WTC11 (cell line): Measurements from ENCODE around the gene TMEM134. TPM values are rescaled to one million over a fixed set of nuclear protein-coding genes. Genes with fewer than 3 reads are reported as not detected.

Source experiments
- ATAC-seq: fragments of 200-7000 bp; cut with Tn5 transposase; 2 replicates; pipeline ENCODE4 v1.10.0; 2021; ENCODE audit warnings: mild to moderate bottlenecking, moderate library complexity
- CTCF ChIA-PET: fragments of 300-600 bp; sonication (Branson Sonifier 250); formaldehyde crosslinking; loops from one replicate; lab custom pipeline; 2021; ENCODE audit warnings: antibody characterized with exemption; lab: Charles Lee
- POLR2A ChIA-PET: fragments of 350-600 bp; sonication (Branson Sonifier 250); formaldehyde crosslinking; loops from one replicate; lab custom pipeline; 2021; ENCODE audit warnings: antibody characterized with exemption; lab: Charles Lee
- DNase-seq: peaks from one replicate; pipeline ENCODE4 v3.0.0; 2021; ENCODE audit warnings: low spot score
- H3K27ac Mint-ChIP-seq: 2 replicates; pipeline ENCODE4 v1.8.0; 2021; ENCODE audit warnings: mixed read lengths
- H3K27me3 Mint-ChIP-seq: 2 replicates; pipeline ENCODE4 v1.8.0; 2021; ENCODE audit warnings: low read depth, mild to moderate bottlenecking, moderate library complexity, mixed read lengths
- H3K36me3 Mint-ChIP-seq: 2 replicates; pipeline ENCODE4 v1.8.0; 2021; ENCODE audit warnings: mixed read lengths
- H3K4me1 Mint-ChIP-seq: 2 replicates; pipeline ENCODE4 v1.8.0; 2022; ENCODE audit warnings: mixed read lengths
- H3K4me3 Mint-ChIP-seq: 2 replicates; pipeline ENCODE4 v1.8.0; 2021; ENCODE audit warnings: mild to moderate bottlenecking, moderate library complexity, mixed read lengths
- H3K9me3 Mint-ChIP-seq: 2 replicates; pipeline ENCODE4 v1.8.0; 2021; ENCODE audit warnings: mixed read lengths
- CTCF ChIP-seq: fragments of 200-600 bp; IDR thresholded peaks from 2 replicates; pipeline ENCODE4 v1.8.0; 2022; ENCODE audit warnings: antibody characterized with exemption
- ETV6 ChIP-seq: sonication (generic); formaldehyde crosslinking; IDR thresholded peaks from 2 replicates; pipeline ENCODE4 v1.8.1; 2022; ENCODE audit warnings: mild to moderate bottlenecking, missing genetic modification reagents
- GABPB1 ChIP-seq: sonication (generic); formaldehyde crosslinking; IDR thresholded peaks from 2 replicates; pipeline ENCODE4 v1.8.1; 2023; ENCODE audit warnings: mild to moderate bottlenecking, missing genetic modification reagents
- NFE2L1 ChIP-seq: sonication (generic); formaldehyde crosslinking; IDR thresholded peaks from 2 replicates; pipeline ENCODE4 v1.8.1; 2023; ENCODE audit warnings: missing genetic modification reagents
- NR3C1 ChIP-seq: sonication (generic); formaldehyde crosslinking; conservative IDR thresholded peaks from 2 replicates; pipeline ENCODE4 v1.8.1; 2023; ENCODE audit warnings: low read depth, mild to moderate bottlenecking, missing genetic modification reagents
- OVOL2 ChIP-seq: fragments of 250-450 bp; sonication (Bioruptor Pico); IDR thresholded peaks from 2 replicates; pipeline ENCODE4 v1.9.0; 2021; ENCODE audit warnings: mild to moderate bottlenecking, borderline replicate concordance
- PRDM15 ChIP-seq: sonication (generic); formaldehyde crosslinking; IDR thresholded peaks from 2 replicates; pipeline ENCODE4 v1.8.0; 2022; ENCODE audit warnings: missing genetic modification reagents
- SP1 ChIP-seq: sonication (generic); formaldehyde crosslinking; conservative IDR thresholded peaks from 2 replicates; pipeline ENCODE4 v1.8.1; 2022; ENCODE audit warnings: missing genetic modification reagents
- ZNF232 ChIP-seq: sonication (generic); formaldehyde crosslinking; IDR thresholded peaks from 2 replicates; pipeline ENCODE4 v1.8.0; 2022; ENCODE audit warnings: mild to moderate bottlenecking, missing genetic modification reagents
- ZNF317 ChIP-seq: sonication (generic); formaldehyde crosslinking; IDR thresholded peaks from 2 replicates; pipeline ENCODE4 v1.8.1; 2023; ENCODE audit warnings: low read depth, mild to moderate bottlenecking, moderate library complexity, missing genetic modification reagents, borderline replicate concordance
- total RNA-seq: library from RNA; stranded (reverse); gene quantifications from 3 replicates; pipeline ENCODE4 v1.2.3, GENCODE V29; 2021
- TF ChIP-seq, protein P1 (sequence below): sonication (generic); formaldehyde crosslinking; IDR thresholded peaks from 2 replicates; pipeline ENCODE4 v1.8.1; 2023; ENCODE audit warnings: mild to moderate bottlenecking, missing genetic modification reagents, borderline replicate concordance
- TF ChIP-seq, protein P2 (sequence below): sonication (generic); formaldehyde crosslinking; IDR thresholded peaks from 2 replicates; pipeline ENCODE4 v1.8.0; 2022; ENCODE audit warnings: mild to moderate bottlenecking, missing genetic modification reagents
- TF ChIP-seq, protein P3 (sequence below): sonication (generic); formaldehyde crosslinking; IDR thresholded peaks from 2 replicates; pipeline ENCODE4 v1.8.1; 2023; ENCODE audit warnings: mild to moderate bottlenecking, moderate library complexity, missing genetic modification reagents

TMEM134 gene
- total RNA-seq, 1 experiment from 2014 or later: 55.6 TPM

DNA sequence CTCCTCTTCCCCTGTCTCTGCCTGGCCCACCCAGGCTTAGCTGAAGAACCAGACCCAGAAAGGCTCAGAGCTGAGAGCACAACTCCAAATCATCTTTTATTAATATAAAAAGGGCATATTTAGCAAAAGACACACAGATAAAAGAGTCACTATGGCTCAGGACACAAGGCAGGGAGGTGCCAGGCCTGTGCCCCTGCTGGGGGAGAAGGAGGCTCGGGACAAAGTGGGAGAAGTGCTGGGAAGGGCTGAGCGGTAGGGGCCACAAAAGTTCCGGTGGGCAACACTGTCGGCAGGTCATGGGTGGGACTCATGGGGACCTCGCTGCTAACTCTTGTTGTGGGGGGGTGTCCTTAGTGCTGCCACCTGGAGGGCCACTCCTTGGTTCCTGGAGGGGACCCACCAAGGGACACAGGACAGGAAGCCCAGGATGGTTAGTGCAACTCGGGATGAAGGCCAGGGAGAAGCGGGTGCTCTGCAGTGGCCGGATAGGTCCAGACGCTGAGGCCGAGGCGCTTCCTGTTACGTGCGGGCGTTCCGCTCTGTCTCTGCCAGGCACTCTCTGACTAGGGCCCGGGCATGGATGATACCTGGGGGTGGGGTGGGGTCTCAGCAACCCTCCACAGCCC lies 37.5 kb upstream of the TMEM134 start:
- H3K36me3 Mint-ChIP-seq: peaks cover 2% of the 10 kb centered on the region; the same call in 1 of the 2 replicates
- H3K4me1 Mint-ChIP-seq: peaks cover 29% of the 10 kb centered on the region
- ATAC-seq (no peak), DNase-seq (no peak)
- TF ChIP-seq, protein P1, sequence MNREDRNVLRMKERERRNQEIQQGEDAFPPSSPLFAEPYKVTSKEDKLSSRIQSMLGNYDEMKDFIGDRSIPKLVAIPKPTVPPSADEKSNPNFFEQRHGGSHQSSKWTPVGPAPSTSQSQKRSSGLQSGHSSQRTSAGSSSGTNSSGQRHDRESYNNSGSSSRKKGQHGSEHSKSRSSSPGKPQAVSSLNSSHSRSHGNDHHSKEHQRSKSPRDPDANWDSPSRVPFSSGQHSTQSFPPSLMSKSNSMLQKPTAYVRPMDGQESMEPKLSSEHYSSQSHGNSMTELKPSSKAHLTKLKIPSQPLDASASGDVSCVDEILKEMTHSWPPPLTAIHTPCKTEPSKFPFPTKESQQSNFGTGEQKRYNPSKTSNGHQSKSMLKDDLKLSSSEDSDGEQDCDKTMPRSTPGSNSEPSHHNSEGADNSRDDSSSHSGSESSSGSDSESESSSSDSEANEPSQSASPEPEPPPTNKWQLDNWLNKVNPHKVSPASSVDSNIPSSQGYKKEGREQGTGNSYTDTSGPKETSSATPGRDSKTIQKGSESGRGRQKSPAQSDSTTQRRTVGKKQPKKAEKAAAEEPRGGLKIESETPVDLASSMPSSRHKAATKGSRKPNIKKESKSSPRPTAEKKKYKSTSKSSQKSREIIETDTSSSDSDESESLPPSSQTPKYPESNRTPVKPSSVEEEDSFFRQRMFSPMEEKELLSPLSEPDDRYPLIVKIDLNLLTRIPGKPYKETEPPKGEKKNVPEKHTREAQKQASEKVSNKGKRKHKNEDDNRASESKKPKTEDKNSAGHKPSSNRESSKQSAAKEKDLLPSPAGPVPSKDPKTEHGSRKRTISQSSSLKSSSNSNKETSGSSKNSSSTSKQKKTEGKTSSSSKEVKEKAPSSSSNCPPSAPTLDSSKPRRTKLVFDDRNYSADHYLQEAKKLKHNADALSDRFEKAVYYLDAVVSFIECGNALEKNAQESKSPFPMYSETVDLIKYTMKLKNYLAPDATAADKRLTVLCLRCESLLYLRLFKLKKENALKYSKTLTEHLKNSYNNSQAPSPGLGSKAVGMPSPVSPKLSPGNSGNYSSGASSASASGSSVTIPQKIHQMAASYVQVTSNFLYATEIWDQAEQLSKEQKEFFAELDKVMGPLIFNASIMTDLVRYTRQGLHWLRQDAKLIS: no peak
- TF ChIP-seq ZNF232 (no peak), CTCF (peak; percentile 5; the same call in 1 of the 2 replicates)
- POLR2A ChIA-PET: no interaction called here
- peaks cover 20% of the 10 kb centered on the region for H3K27me3 Mint-ChIP-seq
- peak overlapping the region; percentile 89 for H3K27ac Mint-ChIP-seq
- CTCF ChIA-PET: interaction anchor here (0.6 kb wide), 1 partner anchor 282 kb away, joined by 3 read pairs; no protein-coding TSS in a partner anchor
- H3K4me3 Mint-ChIP-seq: peak overlapping the region; percentile 83
- H3K9me3 Mint-ChIP-seq: no peaks in the 10 kb centered on the region

DNA sequence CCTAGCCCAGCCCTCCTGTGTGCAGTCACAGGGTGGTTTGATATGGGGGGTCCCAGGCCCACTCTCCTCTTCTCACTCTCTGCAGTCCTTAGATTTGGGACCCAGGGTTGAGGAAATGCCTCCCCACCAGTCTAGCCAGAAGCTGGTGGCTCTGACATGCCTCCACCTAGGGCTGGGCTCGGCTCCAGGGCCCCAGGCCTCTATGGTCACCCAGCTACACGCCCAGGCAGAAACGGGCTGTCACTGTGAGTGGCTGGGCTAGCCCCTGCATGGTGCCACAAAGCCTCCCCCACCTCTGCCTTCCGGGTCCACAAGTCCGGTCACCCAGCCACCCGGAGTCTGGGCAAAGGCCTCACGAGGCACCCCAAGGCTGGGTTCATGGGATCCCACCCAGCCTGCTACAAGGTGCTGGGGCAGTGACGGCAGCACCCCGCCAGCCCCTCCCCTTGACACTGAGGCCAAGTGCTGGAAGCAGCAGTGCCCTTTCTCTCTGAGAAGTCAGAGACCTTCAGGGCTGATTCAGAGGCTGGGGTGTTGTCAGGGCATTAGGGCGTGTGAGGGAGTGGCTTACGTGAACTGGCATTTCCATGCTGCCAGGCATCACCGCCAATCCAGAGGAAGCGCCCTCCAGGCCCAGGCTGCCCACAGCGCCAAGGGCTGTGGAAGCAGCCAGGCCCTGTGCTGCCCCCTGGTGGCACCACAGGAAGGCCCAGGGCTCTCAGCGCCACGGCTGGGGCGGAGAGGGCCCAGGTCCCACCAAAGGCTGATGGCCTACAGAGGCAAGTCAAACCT lies 36.8 kb upstream of the TMEM134 start:
- H3K9me3 Mint-ChIP-seq: no peaks in the 10 kb centered on the region
- peak overlapping the region; percentile 91 for H3K27ac Mint-ChIP-seq
- peak; percentile 88 for DNase-seq
- peak; percentile 90 for TF ChIP-seq CTCF
- TF ChIP-seq NFE2L1 (CRISPR knock-in tag): no peak
- peak; percentile 28; the same call in 1 of the 2 replicates for TF ChIP-seq GABPB1
- TF ChIP-seq PRDM15 (CRISPR knock-in tag): no peak; the same call in 1 of the 2 replicates
- peak; percentile 52; the same call in 1 of the 2 replicates for TF ChIP-seq SP1
- TF ChIP-seq ETV6 (CRISPR knock-in tag): no peak
- no peak for TF ChIP-seq NR3C1 (CRISPR knock-in tag)
- TF ChIP-seq, protein P2, sequence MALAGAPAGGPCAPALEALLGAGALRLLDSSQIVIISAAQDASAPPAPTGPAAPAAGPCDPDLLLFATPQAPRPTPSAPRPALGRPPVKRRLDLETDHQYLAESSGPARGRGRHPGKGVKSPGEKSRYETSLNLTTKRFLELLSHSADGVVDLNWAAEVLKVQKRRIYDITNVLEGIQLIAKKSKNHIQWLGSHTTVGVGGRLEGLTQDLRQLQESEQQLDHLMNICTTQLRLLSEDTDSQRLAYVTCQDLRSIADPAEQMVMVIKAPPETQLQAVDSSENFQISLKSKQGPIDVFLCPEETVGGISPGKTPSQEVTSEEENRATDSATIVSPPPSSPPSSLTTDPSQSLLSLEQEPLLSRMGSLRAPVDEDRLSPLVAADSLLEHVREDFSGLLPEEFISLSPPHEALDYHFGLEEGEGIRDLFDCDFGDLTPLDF (CRISPR knock-in tag): no peak
- TF ChIP-seq, protein P3, sequence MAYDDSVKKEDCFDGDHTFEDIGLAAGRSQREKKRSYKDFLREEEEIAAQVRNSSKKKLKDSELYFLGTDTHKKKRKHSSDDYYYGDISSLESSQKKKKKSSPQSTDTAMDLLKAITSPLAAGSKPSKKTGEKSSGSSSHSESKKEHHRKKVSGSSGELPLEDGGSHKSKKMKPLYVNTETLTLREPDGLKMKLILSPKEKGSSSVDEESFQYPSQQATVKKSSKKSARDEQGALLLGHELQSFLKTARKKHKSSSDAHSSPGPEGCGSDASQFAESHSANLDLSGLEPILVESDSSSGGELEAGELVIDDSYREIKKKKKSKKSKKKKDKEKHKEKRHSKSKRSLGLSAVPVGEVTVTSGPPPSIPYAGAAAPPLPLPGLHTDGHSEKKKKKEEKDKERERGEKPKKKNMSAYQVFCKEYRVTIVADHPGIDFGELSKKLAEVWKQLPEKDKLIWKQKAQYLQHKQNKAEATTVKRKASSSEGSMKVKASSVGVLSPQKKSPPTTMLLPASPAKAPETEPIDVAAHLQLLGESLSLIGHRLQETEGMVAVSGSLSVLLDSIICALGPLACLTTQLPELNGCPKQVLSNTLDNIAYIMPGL (CRISPR knock-in tag): peak; percentile 32
- TF ChIP-seq ZNF317: no peak
- TF ChIP-seq OVOL2 (CRISPR knock-in tag): no peak
- H3K4me1 Mint-ChIP-seq: peaks cover 29% of the 10 kb centered on the region
- peak overlapping the region; percentile 83 for H3K4me3 Mint-ChIP-seq
- ChIA-PET POLR2A (no interaction called here), CTCF (interaction anchor here (0.6 to 1.2 kb wide), 4 partner anchors 38 to 131 kb away, joined by 3 to 9 read pairs (median 4); partner anchors contain the start of genes PPP1CA and RAD9A)
- ATAC-seq: peak; percentile 44
- peaks cover 14% of the 10 kb centered on the region for H3K27me3 Mint-ChIP-seq
- peaks cover 2% of the 10 kb centered on the region; the same call in 1 of the 2 replicates for H3K36me3 Mint-ChIP-seq
